NCI-H2171 treated with DMSO at 0.1 percent for 48 hours (cell line): ENCODE results near the gene PAPOLA.
A peak's percentile ranks its signal among the peaks of the same experiment; 100 is the strongest.

ENCODE experiments used
- DNase-seq: peaks from one replicate; lab custom pipeline; 2025; lab: John Stamatoyannopoulos, UW

PAPOLA gene

DNA sequence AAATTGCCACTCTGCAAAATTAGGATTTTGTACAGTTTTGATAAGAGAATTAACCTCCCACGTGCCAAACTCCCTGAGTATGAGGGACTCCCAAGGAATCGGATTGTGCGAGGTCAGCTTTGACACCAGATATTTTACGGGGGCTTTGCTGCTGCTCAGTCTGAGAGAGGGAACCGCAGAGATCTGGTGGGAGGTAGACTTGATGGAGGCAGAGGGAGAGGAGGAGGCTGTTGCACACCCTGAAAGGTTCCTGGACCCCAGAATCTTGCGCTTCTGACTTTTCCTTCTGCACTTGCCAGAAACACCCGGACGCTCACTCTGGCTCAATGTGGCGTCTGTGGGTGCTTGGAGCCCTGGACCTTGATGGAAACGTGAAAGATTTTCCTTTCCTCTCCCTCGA, 83.9 kb downstream of the PAPOLA start:
- no peak for DNase-seq

DNA sequence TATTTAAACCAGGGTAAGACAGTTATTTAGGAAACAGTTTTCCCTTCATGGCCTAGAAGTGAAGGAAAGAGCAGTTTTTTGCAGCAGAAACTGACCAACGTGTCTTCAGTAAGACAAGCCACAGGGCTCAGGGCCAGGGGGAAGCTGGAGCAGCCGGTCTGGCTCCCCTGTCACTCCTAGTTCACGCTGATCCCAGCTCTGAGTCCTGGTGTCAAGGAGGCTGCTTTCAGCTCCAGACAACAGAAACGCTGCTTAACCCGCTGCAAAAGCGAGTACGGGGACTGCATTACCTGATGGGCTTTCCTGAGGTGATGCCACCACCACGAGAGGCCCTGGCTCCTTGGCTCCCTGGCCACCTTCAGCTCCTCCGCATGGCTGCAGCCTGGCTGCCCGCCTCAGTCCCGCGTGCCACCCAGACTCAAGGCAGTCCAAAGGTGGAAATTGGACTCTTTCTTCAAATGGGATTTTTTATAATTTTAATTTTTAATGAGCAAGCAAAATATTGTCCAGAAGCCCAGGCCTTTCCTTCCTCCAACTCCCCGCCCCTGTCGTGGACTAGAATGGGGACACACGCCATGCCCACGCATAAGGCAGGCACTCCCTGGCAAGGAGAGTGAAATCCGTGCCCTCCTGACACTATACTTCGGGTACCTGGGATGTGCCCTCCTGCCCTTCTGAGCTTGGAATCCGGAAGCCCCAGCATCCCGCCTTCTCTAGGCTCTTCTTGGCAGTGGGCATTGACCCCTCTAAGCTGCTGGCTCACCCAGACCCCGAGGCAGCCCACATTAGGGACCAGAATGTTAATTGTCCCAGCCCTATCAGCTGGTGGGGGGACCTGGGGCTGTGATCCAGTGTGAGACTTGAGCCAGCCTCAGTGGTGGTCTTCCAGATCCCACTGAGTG, 85.0 kb downstream of the PAPOLA start:
- DNase-seq = no peak

DNA sequence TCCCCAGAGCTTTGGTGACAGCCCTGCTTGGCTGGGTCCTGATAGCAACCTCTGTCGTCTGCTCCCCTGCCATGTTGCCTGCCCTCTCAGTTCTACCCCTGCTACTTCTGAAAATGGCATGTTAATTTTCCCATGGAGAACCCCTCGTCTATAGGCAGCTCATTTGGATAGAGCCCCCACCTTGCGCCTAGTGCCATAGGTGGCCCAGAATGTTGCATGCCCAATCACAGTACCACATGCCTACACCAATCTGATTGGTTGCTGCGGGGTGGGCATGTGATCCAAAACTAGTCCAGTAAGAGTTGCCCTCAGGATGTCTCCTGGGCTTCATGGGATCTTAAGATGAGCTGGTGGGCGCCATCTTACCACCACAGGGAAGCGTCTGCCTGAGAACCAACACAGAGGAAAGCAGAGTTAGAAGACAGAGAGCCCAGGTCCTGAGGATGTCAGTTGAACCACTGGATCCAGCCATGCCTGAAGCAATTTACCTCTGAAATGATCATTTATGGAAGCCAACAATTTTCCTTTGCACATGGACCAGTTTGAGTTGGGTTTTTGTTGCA, 85.7 kb downstream of the PAPOLA start:
- no peak for DNase-seq

DNA sequence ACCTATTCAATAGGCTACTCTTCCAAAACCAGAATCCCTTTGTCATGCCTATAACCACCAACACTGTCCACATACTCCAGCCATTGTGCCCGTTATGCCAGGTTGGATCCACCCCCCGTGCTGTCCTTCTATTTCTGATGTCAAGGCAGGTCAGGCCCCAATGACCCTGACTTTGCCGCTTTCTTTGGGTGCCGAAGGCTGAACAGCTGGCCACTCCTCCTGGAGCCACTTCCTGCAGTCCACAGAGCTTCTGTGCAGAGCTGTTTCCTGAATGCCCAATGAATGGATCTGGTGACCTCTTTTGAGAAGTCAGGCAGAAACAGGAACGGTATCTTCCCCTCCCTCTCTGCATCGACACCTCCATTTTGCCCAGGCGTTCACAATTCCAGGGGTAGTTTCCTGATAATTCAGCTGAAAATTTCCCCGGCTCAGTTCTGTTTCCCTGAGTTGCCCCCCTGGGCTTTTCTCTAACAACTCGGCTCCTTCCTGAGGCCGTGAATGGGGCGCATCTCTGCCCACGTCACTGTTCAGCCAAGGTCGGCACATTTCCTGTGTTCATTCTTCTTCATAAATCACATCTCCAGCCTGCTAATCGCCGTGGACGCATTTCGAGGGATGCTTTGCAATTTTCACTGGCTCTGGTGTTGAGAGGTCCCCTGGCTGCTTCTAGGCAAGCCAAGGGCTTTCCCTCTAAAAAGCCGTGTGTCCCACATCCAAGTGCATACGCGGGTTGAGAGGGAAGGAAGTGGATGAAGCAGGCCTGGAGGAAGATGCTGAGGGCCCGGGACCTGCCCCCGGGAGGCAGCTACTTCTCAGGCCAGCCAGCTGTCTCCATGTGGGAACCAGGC, 86.5 kb downstream of the PAPOLA start:
- DNase-seq = no peak

- DNase-seq = no peak
Observed at GRCh38 chr14:96589577-96589976, 87.4 kb downstream of the PAPOLA start.

DNA sequence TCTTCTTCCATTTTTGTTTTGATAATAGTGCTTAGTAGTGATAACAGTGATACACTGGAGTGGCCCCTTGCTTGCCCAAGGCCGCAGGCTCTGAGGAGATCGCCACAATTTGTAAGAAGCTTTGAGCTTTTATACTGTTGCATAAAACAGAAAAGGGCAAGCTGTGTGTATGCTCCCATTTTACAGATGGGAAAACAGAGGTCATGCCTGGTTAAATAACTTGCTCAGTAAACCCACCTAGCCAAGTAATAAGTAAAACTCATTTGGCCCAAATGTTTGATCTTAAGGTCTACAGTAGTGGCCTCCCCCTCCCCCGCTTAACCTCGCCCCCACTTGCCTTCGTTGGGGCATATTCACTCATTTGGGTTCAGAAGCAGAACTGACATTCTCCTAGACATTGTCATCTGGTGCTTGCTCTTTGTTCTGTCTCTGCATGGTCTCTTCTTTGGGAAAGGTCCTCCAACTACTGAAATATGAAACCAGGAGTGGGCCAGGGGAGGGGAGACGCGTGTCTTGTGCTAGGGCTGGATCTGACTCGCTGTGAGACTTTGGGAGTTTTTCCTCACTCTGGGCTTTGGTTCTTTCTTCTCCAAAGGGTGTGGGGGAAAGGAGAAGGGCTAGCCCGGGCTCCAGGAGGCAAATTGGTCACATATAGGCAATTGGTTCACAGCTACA, 88.1 kb downstream of the PAPOLA start:
- no peak for DNase-seq

GRCh38 chr14:96592591-96593386, 90.6 kb downstream of the PAPOLA start:
- peak; percentile 39 for DNase-seq

- DNase-seq = no peak
Observed at GRCh38 chr14:96594961-96595360, 92.8 kb downstream of the PAPOLA start.

DNA sequence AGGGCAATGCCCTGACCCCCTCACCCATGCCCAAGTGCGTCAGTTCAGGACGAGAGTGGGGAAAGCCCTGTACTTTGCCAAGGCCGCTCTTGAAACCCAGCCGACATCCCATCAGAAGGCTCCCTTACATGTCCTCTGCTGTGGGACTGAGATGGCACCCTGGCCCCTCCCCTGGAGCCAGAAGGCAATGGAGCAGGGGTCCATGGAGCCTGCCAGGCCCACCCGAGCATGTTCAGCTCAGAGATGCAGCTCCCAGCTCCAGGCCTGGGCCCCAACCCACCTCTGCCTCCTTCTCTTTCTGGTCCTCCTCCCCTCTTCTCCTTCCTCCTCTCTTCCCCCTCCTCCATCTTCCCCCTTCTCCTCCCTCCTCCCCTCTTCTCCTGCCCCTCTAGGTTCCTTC, 95.5 kb downstream of the PAPOLA start:
- no peak for DNase-seq

DNA sequence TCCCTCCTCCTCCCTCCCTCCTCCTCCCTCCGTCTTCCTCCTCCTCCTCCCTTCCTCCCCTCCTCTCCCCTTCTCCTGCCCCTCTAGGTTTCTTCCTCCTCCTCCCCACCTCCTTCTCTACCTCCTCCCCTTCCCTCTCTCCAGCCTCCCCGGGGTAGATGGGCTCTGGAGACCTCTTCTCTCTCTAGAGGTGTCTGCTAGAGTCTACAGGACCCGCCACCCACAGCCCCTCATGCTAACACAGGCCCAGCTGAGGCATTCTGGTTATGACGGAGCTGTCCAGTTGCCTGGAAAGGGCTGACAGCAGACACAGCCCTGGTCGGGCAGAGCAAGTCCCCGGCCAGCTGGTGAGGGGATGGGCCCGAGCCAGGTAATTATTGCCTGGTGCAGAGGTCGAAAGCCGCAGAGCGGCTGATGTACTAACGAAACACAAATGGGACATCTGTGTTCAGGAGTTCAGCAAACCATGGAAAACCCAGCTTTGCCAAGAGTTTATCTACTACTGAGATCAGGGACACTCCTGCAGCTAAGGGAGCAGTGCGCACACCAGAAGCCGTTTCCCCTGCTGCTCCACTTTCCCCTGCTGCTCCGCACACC, 96.2 kb downstream of the PAPOLA start:
- no peak for DNase-seq

GRCh38 chr14:96599076-96599475, 96.9 kb downstream of the PAPOLA start:
- DNase-seq = no peak

- DNase-seq = no peak
Observed at GRCh38 chr14:96602186-96602585, 100.0 kb downstream of the PAPOLA start.

- DNase-seq = no peak
Observed at GRCh38 chr14:96603350-96604255, 101.4 kb downstream of the PAPOLA start.

DNA sequence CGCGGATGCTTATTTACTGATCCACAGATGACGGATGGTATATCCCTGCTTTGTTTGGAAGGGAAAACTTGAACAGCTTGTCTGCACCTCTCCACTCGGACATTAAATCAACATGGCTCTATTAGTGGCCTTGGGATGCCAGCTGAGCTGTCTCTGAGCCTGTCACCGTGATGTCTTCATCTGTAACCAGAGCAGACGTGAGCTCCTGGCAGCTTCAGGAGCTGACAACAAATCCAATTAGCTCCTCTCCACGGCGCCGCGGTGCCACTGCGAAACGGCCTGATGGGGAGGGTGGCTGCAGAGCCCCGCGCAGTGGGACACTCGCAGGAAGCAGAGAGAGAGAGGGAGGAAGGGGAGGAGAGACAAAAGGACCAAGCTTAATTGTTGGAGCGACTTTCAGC, 112.3 kb downstream of the PAPOLA start:
- DNase-seq = peak; percentile 31

DNA sequence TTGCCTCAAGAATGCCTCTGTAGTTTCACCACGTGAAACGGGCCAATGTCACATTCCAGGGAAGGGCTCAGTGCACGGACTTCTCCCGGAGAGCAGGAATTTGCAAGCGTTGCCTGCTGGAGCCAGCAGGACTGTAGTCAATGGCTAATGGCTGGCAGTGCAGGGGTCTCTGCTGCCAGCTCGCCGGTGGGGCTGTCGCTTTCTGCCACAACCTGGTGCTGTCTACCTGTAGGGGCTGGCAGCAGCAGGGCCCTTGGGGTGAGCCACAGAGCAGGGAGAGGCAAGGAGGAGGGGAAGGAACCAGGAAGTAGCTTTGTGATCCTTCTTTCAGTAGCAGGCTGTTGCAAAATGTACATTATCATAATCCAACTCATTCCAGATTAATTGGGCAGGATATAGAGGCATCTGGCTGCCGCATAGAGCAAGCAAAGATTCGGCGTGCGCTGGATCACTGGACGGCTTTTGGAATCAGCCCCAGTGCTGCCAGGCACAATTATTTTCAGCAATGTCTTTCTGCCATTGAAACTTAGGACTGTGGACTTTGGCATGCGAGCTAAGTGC, 114.1 kb downstream of the PAPOLA start:
- no peak for DNase-seq
